Measurements from ENCODE around the gene AAK1.

DNA sequence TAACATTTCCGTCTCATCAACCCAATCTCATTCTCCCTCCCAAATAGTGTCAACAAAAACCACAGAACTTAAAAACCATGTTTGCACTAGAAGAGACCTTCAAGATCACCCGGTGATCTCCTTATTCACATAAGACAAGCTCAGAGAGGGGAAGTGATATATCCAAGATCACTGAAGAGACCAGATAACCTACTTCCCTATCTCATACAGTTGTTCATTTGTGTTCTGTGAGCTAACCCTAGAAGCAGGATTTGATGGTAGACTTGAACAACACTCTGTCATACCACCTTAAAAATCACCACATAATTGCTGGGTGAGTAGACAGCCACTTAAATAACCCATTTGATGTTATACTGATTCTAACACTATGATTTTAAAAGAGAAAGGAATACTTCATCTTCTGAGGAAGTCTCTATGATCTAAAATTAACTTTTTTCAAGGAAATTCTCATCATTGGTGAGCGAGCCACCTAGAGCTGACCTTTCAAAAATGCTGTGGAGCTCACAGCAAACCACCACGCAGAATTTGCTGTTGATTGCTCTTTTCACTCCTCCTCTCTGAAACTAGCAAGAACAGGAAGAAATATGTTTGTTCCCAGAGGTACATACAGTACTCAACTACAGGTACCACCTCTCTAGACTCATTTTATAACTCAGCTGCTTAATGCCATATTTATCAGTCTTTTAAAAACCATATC, 15.1 kb downstream of the AAK1 start:
- TF ChIP-seq, protein P1, sequence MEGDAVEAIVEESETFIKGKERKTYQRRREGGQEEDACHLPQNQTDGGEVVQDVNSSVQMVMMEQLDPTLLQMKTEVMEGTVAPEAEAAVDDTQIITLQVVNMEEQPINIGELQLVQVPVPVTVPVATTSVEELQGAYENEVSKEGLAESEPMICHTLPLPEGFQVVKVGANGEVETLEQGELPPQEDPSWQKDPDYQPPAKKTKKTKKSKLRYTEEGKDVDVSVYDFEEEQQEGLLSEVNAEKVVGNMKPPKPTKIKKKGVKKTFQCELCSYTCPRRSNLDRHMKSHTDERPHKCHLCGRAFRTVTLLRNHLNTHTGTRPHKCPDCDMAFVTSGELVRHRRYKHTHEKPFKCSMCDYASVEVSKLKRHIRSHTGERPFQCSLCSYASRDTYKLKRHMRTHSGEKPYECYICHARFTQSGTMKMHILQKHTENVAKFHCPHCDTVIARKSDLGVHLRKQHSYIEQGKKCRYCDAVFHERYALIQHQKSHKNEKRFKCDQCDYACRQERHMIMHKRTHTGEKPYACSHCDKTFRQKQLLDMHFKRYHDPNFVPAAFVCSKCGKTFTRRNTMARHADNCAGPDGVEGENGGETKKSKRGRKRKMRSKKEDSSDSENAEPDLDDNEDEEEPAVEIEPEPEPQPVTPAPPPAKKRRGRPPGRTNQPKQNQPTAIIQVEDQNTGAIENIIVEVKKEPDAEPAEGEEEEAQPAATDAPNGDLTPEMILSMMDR (IDR thresholded peaks at IDR 0.05), result no peak
- TF ChIP-seq POLR2A (IDR thresholded peaks at IDR 0.05), result no peak

Measured in esophagus squamous epithelium (tissue), 4 donors.